ENCODE data around the gene NCAM1.

- no peak for TF ChIP-seq CTCF (IDR thresholded peaks at IDR 0.05)
- TF ChIP-seq USF1 (CRISPR knock-in tag; IDR thresholded peaks at IDR 0.05) = no peak
- no peak for TF ChIP-seq JAZF1 (CRISPR knock-in tag; IDR thresholded peaks at IDR 0.05)
- TF ChIP-seq FOXJ3 (CRISPR knock-in tag; IDR thresholded peaks at IDR 0.05; ENCODE audit: borderline replicate concordance) = no peak
- TF ChIP-seq MXD4 (CRISPR knock-in tag; IDR thresholded peaks at IDR 0.05; ENCODE audit: borderline replicate concordance) = no peak
- TF ChIP-seq MLX (CRISPR knock-in tag; IDR thresholded peaks at IDR 0.05) = no peak
- TF ChIP-seq SP1 (CRISPR knock-in tag; conservative IDR thresholded peaks at IDR 0.05) = no peak
- no peak for TF ChIP-seq JUN (CRISPR knock-in tag; IDR thresholded peaks at IDR 0.05)
- no peak for TF ChIP-seq CREB1 (CRISPR knock-in tag; IDR thresholded peaks at IDR 0.05)
- TF ChIP-seq TEAD4 (CRISPR knock-in tag; IDR thresholded peaks at IDR 0.05) = no peak
- TF ChIP-seq NR2C2 (CRISPR knock-in tag; IDR thresholded peaks at IDR 0.05) = no peak
- TF ChIP-seq MAX (CRISPR knock-in tag; IDR thresholded peaks at IDR 0.05) = no peak
Observed at GRCh38 chr11:112925516-112926310, 35.5 kb upstream of the NCAM1 start.
